ENCODE results near the gene TRPC4AP.

Gene TRPC4AP

GRCh38 chr20:35000922-35001595, 91.5 kb downstream of the TRPC4AP start:
- no peak for DNase-seq (ENCODE audit: low spot score)

DNA sequence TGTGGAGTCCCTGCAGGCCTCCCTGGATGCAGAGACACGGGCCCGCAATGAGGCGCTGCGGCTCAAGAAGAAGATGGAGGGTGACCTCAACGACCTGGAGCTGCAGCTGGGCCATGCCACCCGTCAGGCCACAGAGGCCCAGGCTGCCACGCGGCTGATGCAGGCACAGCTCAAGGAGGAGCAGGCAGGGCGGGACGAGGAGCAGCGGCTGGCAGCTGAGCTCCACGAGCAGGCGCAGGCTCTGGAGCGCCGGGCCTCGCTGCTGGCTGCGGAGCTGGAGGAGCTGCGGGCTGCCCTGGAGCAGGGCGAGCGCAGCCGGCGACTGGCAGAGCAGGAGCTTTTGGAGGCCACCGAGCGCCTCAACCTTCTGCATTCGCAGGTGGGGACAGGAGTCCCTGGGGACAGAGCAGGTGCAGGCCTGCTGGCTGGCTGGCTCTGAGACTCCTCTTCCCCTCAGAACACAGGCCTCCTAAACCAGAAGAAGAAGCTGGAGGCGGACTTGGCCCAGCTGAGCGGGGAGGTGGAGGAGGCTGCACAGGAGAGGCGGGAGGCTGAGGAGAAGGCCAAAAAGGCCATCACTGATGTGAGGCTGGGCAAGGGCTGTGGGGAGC, 92.2 kb downstream of the TRPC4AP start:
- DNase-seq (ENCODE audit: low spot score), result no peak

DNA sequence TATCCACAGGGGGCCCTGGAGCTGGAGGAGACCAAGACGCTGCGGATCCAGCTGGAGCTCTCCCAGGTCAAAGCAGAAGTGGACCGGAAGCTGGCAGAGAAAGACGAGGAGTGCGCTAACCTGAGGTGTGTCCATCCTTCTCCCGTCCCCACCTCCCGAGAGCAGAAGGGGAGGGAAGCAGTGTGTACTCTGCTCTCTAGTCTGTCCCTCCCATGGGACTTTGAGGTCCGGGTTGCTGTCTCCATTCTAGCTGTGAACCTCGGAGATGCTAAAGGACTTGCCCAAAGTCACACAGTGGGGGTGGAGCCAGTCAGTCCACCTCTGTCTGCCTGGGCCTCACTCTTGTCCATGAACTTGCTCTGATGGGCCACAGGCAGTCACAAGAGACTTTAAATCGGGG, 92.8 kb downstream of the TRPC4AP start:
- DNase-seq (ENCODE audit: low spot score), result no peak

DNA sequence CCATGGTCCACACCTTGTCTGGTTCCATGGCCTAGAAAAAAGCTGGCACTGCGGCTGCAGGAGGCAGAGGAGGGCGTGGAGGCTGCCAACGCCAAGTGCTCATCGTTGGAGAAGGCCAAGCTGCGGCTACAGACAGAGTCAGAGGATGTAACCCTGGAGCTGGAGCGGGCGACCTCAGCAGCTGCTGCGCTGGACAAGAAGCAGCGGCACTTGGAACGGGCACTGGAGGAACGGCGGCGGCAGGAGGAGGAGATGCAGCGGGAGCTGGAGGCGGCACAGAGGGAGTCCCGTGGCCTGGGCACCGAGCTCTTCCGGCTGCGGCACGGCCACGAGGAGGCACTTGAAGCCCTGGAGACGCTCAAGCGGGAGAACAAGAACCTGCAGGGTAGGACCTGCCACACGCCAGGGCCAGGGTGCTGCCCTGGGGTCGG, 93.6 kb downstream of the TRPC4AP start:
- DNase-seq (ENCODE audit: low spot score), result no peak

- DNase-seq (ENCODE audit: low spot score), result no peak
Measured at GRCh38 chr20:34998331-34998950, 94.2 kb downstream of the TRPC4AP start.

DNA sequence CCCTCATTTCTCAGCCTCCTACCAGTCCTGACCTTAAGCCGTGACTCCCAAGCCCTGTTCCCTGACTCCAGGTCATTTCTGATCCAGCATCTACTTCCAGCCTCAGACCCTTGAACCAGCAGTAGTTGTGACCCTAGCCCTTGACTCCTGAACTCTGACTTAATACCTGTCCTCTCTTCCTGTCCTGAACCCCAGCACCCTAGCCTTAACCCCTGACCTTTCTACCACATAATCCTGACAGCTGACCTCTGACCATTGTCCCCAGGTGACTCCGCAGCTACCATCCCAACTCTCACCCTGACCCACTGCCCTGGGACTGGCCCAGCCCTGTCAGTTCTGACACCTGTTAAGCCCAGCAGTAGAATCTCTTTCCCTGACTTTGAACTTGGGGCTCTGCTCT, 94.8 kb downstream of the TRPC4AP start:
- DNase-seq (ENCODE audit: low spot score), result no peak

DNA sequence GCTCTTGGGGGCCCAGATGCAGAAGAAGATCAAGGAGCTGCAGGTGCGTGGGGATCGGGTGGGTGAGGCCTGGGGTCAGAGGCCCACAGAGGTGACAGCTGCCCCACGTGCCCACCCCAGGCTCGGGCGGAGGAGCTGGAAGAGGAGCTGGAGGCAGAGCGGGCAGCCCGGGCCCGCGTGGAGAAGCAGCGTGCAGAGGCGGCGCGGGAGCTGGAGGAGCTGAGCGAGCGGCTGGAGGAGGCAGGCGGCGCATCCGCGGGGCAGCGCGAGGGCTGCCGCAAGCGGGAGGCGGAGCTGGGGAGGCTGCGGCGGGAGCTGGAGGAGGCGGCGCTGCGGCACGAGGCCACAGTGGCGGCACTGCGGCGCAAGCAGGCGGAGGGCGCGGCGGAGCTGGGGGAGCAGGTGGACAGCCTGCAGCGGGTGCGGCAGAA, 95.5 kb downstream of the TRPC4AP start:
- DNase-seq (ENCODE audit: low spot score), result no peak

DNA sequence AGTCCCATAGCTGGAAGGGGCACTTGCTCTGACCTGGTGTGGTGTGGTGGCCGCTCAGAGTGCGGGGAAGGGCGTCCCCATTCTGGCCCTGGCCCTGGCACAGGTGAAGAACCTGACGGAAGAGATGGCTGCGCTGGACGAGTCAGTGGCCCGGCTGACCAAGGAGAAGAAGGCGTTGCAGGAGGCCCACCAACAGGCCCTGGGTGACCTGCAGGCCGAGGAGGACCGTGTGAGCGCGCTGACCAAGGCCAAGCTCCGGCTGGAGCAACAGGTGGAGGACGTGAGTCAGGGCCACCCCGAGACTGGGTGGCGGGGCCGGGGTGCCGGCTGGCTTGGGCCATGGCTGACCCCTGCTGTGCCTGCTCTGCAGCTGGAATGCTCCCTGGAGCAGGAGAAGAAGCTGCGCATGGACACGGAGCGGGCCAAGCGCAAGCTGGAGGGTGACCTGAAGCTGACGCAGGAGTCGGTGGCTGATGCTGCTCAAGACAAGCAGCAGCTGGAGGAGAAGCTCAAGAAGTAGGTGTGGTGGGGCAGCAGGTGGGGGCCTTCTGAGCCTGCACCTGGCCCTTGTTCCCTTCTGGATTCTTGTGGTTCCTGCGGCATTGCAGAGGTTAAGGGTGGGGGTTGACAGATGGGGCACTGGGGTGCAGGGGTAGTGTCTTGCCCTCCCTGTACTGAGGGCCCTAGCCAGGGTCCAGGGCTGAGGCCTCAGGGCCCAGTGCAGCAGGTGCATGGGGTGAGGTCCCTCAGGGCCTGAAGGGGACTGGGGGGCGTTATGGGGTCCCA, 96.2 kb downstream of the TRPC4AP start:
- no peak for DNase-seq (ENCODE audit: low spot score)

DNA sequence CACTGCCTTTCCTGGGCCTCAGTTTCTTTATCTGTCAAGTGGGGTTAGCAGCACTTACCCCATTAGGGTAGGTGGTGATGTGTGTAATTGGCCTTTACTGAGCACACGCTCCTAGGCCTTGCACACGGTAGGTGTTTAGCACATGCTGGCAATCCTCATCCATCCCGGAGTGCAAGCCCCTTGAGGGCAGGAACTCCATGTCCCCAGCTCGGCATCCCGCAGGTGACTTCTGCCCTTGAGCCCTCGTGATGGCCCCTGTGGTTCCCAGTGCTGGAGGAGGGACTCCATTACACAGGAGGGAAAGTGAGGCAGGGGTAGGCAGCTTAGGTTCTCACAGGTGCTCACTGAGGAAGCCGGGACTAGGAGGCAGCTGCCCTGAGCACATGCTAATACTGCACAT, 96.9 kb downstream of the TRPC4AP start:
- no peak for DNase-seq (ENCODE audit: low spot score)

GRCh38 chr20:34995192-34995591, 97.4 kb downstream of the TRPC4AP start:
- DNase-seq (ENCODE audit: low spot score), result no peak

- DNase-seq (ENCODE audit: low spot score), result no peak
Measured at GRCh38 chr20:34994509-34995131, 98.0 kb downstream of the TRPC4AP start.

DNA sequence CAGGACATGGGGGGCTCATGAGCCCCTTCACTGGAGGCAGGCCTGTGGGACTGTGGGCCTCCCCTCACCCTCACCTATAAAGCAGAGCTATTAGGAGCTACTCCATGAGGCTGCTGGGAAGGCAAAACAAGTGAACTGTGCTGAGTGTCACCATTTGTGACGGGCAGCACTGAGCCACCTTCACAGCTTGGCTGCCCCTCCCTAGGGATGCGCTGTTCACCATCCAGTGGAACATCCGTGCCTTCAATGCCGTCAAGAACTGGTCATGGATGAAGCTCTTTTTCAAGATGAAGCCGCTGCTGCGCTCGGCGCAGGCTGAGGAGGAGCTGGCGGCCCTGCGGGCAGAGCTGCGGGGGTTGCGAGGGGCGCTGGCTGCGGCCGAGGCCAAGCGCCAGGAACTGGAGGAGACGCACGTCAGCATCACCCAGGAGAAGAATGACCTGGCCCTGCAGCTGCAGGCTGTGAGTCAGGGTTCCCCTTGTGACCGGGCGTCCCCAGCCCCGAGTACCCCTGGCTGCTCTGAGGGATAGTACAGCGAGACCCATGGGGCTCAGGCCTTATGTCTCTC, 98.6 kb downstream of the TRPC4AP start:
- DNase-seq (ENCODE audit: low spot score), result no peak

DNA sequence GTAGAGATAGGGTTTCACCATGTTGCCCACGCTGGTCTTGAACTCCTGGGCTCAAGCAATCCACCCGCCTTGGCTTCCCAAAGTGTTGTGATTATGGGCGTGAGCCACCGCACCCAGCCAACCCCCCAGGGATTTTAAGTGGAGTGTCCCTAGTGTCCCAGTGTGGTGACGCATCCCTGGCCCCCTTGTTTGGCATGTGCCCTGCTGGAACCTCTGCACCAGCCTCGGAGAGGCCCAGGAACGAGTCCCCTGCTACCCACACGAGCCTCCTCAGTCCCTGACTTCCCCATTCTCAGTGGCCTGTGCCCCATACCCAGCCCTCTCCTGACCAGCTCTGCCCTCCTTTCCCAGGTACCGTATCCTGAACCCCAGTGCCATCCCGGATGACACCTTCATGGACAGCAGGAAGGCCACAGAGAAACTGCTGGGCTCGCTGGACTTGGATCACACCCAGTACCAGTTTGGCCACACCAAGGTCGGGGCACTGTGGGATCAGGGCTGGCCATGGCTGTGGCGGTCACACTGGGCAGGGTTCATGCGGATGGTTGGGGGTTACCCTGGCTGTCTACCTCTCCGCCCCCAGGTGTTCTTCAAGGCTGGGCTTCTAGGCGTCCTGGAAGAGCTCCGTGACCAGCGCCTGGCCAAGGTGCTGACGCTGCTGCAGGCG, 99.7 kb downstream of the TRPC4AP start:
- no peak for DNase-seq (ENCODE audit: low spot score)

DNA sequence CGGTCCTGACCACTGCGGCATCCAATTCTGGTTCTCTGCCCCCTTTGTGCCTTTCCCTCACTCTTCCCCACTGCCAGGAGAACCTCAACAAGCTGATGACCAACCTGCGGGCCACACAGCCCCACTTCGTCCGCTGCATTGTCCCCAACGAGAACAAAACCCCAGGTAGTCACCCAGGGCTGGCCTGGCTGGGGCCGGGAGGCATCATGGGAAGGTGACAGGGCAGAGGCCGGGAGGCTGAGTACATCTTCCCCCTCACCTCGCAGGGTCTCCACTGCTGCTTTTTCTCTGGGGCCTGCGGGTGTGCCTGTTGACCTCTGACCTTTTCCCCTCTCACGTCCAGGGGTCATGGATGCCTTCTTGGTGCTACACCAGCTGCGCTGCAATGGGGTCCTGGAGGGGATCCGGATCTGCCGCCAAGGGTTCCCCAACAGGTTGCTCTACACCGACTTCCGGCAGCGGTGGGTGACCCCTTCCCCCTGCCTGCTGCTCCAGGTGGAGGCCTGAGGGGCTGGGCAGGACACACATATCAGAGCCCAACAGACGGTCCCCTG, 101.9 kb downstream of the TRPC4AP start:
- no peak for DNase-seq (ENCODE audit: low spot score)

- DNase-seq (ENCODE audit: low spot score), result no peak
Measured at GRCh38 chr20:34990231-34990630, 102.4 kb downstream of the TRPC4AP start.

DNA sequence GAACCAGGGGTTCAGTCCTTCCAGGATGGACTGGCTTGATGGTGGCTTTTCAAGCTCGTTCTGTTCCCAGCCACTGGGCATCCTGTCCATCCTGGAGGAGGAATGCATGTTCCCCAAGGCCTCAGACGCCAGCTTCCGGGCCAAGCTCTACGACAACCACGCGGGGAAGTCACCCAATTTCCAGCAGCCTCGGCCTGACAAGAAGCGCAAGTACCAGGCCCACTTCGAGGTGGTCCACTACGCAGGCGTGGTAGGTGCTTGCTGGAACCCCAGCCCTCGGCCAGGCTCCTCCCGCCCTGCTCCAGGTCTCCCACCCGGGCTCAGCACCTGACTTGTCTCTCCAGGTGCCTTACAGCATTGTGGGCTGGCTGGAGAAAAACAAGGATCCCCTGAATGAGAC, 102.9 kb downstream of the TRPC4AP start:
- no peak for DNase-seq (ENCODE audit: low spot score)

GRCh38 chr20:34989118-34989517, 103.5 kb downstream of the TRPC4AP start:
- DNase-seq (ENCODE audit: low spot score), result no peak

GRCh38 chr20:34988191-34988540, 104.4 kb downstream of the TRPC4AP start:
- no peak for DNase-seq (ENCODE audit: low spot score)

DNA sequence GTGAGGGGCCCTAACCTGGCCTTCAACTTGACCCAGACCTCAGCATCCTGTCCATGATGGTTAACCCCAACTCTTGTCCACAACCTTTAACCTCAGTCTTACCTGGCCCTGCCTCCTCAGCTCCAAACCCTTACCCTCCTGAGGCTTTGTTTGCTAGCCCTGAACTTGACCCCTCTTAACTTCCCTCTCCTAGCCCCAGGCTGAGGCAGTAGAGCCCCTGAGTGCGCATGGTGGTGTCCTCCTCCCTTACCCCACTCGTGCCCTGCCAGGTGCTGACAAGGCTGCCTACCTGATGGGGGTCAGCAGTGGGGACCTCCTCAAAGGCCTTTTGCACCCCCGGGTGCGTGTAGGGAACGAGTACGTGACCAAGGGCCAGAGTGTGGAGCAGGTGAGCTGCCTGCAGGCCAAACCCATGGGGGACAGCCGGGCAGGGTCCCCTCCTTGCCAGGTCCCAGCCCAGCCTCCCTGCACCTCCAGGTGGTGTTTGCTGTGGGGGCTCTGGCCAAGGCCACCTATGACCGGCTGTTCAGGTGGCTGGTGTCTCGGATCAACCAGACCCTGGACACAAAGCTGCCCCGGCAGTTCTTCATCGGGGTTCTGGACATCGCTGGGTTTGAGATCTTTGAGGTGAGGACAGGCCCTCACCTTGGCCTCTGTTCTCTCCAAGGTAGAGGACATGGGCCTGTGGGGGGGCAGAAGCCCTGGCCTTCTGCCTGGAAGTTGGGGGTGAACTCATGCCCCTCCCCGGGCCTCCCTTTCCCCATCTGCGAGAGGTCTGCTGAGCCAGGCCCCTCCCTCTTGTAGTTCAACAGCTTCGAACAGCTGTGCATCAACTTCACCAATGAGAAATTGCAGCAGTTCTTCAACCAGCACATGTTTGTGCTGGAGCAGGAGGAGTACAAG, 105.1 kb downstream of the TRPC4AP start:
- no peak for DNase-seq (ENCODE audit: low spot score)
